Stimulated activated CD4-positive, alpha-beta T cell treated with anti-CD3 and anti-CD28 coated beads, Interleukin-15, amount 100 ng/mL, for 1 hour (primary cell): ENCODE data around the gene SOX11.

Experiments used
- DNase-seq, 2 donors: peaks; one replicate each; pipeline ENCODE4 v3.0.0-alpha.2; 2020; ENCODE audit warnings: low read depth in 1 of 2, low spot score in 1 of 2

Gene SOX11

DNA sequence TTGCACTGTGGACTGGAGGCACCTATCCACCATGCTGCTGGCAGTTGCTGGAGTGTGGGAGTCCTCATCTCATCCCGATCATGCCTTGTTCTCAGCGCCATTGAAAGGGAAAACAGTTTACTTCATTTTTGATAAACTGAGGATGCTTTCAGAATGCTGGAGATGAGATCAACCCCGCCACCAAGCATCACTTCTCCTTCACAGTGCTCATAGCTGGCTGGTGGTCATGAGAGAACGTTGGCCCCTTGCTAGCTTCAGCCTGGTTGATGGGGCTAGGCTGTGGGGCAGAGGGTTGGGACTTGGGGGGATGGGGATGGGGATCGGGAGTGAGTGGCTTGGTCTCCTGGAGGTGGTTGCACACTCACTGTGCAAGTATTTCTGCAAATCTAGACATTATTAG is 30.1 kb downstream of the SOX11 start:
- no peak for DNase-seq

DNA sequence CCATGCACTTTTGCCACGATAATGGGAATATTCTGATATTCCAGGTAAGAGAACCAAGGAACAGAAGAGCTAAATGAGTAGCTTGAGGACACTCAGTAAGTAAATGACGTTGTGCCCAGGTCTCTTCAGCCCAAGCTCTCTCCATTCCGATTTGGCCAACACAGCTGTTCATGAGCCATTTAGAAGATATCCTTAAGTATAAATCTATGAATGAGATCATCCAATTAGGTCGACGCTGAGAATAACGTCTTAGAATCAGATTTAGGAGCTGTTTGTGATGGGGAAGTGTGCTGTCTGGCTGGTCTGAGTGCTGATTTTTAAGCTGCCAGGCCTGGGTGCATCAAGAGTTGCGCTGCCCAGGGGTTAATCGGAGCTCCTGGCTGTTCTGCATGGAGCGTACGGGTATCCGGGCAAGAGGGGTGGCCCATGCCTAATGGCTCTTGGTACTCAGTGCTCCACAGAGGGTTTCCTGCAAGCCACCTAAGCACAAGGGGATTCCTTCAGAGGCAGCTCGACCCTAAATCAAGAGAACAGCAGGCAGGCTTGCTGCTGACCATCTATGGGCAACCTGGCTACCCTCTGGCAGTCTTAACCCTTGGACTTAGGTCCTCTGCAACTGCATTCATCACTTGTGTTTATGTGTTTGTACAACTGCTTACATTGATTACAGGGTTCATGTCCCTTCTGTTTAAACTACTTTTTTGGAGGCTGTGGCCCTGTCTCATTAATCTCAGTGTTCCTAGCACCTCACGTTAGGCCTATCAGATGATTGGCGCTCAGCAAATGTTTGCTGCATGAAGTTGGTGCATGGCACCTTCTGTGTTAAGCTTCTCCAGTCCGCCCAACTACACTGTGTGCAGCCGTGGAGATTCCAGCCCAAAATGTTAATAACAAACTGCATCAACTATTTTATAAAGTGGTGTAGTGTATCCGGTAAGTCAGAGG is 31.9 kb downstream of the SOX11 start:
- DNase-seq: no peak

- no peak for DNase-seq
Measured at GRCh38 chr2:5725072-5725471, 32.9 kb downstream of the SOX11 start.

DNA sequence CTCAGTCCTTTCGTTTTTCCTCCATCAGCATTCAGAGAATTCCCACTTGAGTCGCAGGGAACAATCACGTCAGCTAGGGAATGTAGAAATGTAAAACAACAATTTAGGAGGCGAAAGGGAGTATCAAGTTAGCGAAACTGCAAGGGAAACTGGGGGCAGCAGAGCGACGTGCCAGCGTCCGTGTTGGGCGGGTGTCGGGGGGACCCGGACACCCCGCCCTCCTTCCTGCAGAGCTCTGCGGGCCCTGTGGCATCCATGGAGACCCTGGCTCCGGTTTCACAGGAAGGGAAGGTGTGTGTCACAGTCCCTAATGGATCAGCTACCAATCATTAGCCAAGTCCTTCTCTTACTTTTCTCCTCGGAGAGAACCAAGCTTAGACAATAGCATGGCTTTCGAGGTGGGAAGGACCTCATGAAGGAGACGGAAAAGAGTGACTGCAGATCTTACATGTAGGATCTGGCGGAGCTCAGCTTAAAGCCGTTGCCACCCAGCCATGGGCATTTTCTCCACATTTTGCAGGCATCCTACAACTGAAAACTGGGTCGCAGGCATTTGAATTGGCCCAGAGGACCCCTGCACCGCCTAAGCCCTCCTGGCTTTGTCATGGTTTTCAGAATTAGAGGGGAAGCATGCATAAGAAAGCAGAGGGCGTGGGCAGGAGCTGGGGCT is 33.7 kb downstream of the SOX11 start:
- no peak for DNase-seq

DNA sequence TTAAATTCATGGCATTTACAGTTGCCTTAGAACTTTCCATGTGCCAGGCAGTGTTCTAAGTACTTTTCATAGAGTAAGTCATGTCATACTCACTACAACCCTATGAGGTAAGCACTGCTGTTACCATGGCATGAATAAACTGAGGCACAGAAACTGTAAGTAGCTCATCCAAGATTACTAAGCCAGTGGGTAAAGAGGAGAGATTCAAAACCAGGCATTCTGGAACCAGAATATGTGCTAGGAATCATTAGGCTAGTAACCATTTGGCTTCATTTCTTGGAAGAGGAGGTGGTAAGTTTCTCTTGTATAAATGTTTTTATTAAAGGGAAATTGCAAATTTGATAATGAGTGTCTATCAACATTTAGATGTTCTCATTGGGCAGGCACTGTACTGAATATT is 35.1 kb downstream of the SOX11 start:
- no peak for DNase-seq

DNA sequence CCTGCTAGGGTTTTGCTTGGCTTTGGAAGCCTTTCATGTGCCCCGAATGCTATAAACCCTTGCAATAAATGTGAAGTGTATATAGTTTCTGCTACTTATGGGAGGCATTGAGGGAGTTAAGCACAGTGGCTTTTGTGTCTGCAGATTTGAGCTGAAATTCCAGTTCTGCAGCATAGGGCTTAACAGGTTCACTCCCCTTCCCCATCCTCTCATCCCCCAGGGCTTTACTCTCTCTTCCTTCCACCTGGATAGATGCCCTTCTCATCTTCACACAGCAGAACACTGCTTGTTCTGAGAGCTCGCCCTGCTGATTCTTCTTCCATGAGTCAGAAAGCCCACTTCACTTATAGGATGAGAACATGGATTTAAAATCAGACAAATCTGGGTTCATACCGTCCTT is 37.2 kb downstream of the SOX11 start:
- DNase-seq: no peak

DNA sequence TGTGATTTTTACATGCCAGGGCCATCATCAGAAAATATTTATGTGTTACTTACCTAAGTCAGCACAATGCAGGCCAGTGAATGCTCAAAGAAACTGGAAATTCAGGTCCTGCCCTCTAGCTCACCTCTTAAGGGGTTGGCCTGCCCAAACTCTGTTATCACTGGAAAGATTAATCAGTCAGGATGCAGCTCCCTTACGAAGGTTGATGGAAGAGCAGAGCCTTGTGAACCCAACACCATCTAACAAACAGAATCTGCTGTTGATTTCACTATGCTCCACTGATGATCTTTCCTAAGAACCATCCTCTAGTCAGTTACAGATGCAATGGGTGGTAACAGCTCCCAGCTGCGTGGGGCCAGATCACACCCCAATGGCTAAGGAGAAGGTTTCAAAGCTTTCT is 38.2 kb downstream of the SOX11 start:
- DNase-seq: no peak

DNA sequence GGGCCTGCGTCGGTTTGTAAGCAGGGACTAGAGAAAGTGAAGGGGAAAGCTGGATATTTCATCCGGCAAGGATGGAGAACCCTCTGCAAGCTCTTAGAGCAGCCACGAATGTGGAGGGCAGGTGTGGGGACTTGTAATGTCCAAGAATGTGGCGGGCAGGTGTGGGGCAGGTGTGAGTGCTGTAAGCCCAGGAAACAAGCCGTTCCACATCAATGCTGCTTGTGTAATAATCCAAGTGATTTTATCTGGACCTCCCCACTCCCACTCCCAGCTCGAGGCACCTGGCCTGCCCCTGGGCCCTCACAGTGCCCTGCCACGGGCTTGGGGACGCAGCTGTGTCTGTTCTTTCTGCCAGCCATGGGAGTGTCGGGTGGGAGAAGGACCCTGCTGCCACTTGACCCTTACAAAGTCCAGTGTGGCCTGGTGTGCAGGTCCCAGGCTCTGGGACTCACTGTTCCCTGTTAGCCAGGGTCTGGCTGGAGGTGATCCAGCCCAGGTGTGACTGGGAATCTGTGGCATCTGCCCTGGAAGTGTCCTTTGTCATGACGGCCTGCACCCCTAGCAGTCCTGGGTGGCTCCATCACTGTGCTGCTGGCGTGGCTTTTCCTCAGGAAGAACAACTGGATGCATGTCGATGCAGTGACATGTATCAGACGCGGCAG is 42.8 kb downstream of the SOX11 start:
- no peak for DNase-seq

DNA sequence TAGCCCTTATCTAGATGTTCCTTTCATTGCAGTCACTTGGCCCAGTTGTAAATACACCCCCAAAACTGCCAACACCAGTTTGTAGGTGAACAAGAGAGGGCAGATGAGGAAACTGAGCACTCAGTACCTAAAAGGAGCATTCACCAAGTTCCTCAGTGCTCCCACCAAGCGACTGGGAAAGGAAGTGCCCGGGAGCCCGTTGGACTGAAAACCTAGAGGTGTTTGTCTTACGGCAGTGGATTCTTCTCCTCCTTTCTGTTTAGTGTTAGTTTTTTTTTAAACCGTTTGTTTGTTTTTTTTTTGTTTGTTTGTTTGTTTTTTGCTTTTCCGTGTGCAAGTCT is 43.3 kb downstream of the SOX11 start:
- DNase-seq: no peak

DNA sequence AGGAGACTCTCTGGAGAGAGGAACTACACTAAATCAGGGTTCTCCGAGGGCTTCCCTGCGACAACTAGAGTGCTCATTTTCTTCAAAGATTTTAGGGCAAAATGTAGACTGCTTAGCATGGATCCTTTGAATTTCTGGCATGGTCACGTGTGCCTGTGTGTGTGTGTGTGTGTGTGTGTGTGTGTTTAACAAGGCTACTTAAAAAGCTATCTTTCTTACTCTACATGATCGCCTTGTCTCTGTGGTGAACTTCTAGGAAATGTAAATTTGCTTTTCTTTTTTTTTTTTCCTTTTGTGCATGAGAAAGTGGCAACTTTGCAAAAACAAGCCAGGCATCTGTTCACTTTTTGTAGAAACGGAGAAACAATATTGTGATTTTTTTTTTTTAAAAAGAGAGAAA is 43.9 kb downstream of the SOX11 start:
- no peak for DNase-seq

DNA sequence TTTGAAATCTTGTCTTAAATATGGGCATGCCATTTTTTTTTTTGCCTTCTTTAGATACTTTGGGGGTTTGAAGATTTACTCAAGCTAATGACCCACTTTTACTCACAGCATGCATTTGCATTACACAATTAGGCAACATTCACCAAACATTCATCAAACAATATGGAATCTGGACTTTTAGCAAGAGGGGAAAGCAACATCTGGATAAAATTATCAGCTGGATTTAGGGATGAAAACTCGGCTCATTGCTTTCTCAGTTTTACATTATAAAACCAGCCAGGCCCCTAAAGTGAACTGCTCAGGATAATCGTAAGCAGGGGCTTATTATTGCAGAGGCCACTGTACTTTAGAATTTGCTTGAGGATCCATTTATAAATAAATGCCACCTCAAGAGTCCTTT is 44.7 kb downstream of the SOX11 start:
- DNase-seq: no peak

GRCh38 chr2:5740053-5740452 is 47.9 kb downstream of the SOX11 start:
- no peak for DNase-seq

DNA sequence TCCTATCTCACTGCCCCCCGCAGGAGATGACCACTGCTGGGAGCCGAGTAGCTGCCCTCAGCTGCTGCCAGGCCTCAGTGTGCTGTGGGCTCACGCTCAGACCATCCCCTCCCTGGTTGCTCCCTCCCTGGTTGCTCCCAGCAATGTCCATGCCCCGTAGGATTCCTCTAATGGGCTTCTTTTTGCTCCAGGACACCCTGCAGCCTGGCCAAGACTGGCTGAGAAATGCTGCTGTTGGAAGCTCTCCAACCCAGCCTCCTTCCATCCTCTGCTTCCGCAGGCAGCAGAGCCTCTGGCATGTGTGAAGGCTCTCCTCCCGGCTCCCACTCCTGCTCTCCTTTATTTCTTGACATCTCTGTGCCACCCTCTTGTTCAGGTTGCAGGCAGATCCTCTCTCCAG is 48.6 kb downstream of the SOX11 start:
- DNase-seq: no peak

GRCh38 chr2:5741242-5741641 is 49.1 kb downstream of the SOX11 start:
- DNase-seq: no peak

- no peak for DNase-seq
Measured at GRCh38 chr2:5742126-5742525, 49.9 kb downstream of the SOX11 start.

GRCh38 chr2:5748391-5748790 is 56.2 kb downstream of the SOX11 start:
- DNase-seq: no peak

DNA sequence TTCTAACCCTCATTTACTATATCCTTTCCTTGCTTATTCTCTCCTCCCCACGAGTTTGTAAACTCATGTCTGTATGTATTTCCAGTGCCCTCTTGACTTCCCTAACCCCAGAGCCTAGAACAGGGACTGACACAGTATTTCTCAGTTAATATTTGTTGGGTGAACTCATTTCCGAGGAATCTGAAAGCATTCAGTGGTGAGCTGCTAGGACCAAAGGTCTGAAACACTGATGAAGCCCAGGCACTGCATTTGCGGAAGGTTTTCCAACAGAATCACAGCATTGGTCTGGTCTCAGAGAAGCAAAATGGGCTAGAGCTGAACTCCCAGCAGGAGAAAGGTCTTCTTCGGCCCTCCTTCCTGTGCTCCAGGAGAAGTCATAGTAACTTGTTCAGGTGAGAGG is 56.8 kb downstream of the SOX11 start:
- DNase-seq: no peak

- DNase-seq: no peak
Measured at GRCh38 chr2:5749347-5749746, 57.2 kb downstream of the SOX11 start.
